ENCODE results near the gene MYO7A. TPM values are rescaled to one million over a fixed set of nuclear protein-coding genes. Genes with fewer than 3 reads are reported as not detected.

MYO7A gene
- total and polyA plus RNA-seq, 2 donors (not counting 3 experiments of a cell fraction or from before 2014, with no cell fraction given), result 1.3 to 3.6 TPM

DNA sequence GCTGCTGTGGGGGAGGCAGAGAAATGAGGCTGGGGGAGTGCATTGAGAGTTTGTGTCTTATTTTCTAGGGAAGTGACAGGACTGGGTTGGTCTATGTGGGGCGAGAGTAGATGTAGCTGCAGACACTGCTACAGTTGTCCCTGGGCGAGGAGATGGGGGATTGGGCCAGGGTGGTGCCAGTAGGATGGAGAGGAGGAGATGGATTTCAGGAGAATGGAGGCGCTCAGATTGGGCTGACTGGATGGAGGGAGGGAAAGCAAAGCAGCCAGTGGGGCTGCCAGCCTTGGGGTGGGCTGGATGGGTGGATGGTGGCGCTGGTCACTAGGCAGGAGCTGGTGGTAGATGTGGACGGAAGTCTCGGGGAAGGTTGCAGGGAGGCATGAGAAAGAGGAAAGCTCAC lies 16.1 kb upstream of the MYO7A start:
- H2AFZ ChIP-seq (ENCODE audit: low read depth, low read length), result no peak overlapping the region
- H3K9me3 ChIP-seq (replicated peaks; ENCODE audit: control insufficient read depth, insufficient read depth, low read length), result no peaks in the 10 kb centered on the region
- CTCF ChIA-PET, result interaction anchor here (0.7 to 5.3 kb wide), 9 partner anchors 10 to 193 kb away, joined by 3 to 64 read pairs (median 5); partner anchors contain the start of gene CAPN5
- H3K36me3 ChIP-seq (ENCODE audit: control insufficient read depth in 2 of 2, extremely low read depth in 1 of 2, insufficient read depth in 2 of 2, low read length in 2 of 2), result no peaks in the 10 kb centered on the region
- no TSS peak for BruUV-seq (replicated peaks)
- H3K27ac ChIP-seq (ENCODE audit: insufficient read depth, low read depth, low read length), result no peak overlapping the region
- H3K79me2 ChIP-seq (ENCODE audit: control insufficient read depth, insufficient read depth, low read length), result no peaks in the 10 kb centered on the region
- intact Hi-C loops (cut with micrococcal nuclease), result no loop called here
- H4K20me1 ChIP-seq (replicated peaks; ENCODE audit: control insufficient read depth, extremely low read depth, insufficient read depth, low read length), result no peaks in the 10 kb centered on the region
- H3K4me1 ChIP-seq (ENCODE audit: control insufficient read depth, extremely low read depth, insufficient read depth, low read length), result peaks cover 17% of the 10 kb centered on the region
- no peak overlapping the region for H3K9ac ChIP-seq (replicated peaks; ENCODE audit: extremely low read depth, insufficient read depth, low read length)
- no peak overlapping the region for H3K4me3 ChIP-seq (replicated peaks in 1 of 3; ENCODE audit: insufficient read depth in 1 of 3, low read depth in 1 of 3, low read length in 3 of 3)
- POLR2A ChIA-PET, result no interaction called here
- DNase-seq (ENCODE audit: low read depth, low spot score) (no peak), FAIRE-seq (no peak)
- H3K9me1 ChIP-seq (replicated peaks; ENCODE audit: control insufficient read depth, extremely low read depth, insufficient read depth, low read length), result no peaks in the 10 kb centered on the region
- H3K4me2 ChIP-seq (ENCODE audit: insufficient read depth, low read length), result no peak overlapping the region
- H3K27me3 ChIP-seq (ENCODE audit: control insufficient read depth in 2 of 2, insufficient read depth in 2 of 2, low read length in 2 of 2), result no peaks in the 10 kb centered on the region
- dilution Hi-C loops (cut with MboI; ENCODE audit: extremely low pct_ligation_motif_present, low sequenced_read_pairs), result no loop called here
- TF ChIP-seq POLR2AphosphoS5 (IDR thresholded peaks at IDR 0.05; ENCODE audit: insufficient read depth, low read depth, low read length) (no peak), MYC (IDR thresholded peaks at IDR 0.05; ENCODE audit: low read depth, low read length) (no peak), EZH2 (IDR thresholded peaks at IDR 0.05; ENCODE audit: borderline replicate concordance, low read depth, low read length, severe bottlenecking) (no peak), JUN (IDR thresholded peaks at IDR 0.05; ENCODE audit: borderline replicate concordance, insufficient read depth, insufficient read length, low read depth) (no peak), FOS (IDR thresholded peaks at IDR 0.05; ENCODE audit: borderline replicate concordance, insufficient read depth, low read length) (no peak), GATA2 (IDR thresholded peaks at IDR 0.05; ENCODE audit: insufficient read depth, insufficient read length, low read depth, low read length) (no peak), POLR2A (IDR thresholded peaks at IDR 0.05; ENCODE audit: low read depth, low read length) (no peak)
- TF ChIP-seq, protein P1, sequence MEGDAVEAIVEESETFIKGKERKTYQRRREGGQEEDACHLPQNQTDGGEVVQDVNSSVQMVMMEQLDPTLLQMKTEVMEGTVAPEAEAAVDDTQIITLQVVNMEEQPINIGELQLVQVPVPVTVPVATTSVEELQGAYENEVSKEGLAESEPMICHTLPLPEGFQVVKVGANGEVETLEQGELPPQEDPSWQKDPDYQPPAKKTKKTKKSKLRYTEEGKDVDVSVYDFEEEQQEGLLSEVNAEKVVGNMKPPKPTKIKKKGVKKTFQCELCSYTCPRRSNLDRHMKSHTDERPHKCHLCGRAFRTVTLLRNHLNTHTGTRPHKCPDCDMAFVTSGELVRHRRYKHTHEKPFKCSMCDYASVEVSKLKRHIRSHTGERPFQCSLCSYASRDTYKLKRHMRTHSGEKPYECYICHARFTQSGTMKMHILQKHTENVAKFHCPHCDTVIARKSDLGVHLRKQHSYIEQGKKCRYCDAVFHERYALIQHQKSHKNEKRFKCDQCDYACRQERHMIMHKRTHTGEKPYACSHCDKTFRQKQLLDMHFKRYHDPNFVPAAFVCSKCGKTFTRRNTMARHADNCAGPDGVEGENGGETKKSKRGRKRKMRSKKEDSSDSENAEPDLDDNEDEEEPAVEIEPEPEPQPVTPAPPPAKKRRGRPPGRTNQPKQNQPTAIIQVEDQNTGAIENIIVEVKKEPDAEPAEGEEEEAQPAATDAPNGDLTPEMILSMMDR (IDR thresholded peaks at IDR 0.05; ENCODE audit: extremely low read depth in 1 of 2, insufficient read depth in 1 of 2, low read depth in 1 of 2, low read length in 2 of 2), result no peak
- TF ChIP-seq, protein P2, sequence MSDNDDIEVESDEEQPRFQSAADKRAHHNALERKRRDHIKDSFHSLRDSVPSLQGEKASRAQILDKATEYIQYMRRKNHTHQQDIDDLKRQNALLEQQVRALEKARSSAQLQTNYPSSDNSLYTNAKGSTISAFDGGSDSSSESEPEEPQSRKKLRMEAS (IDR thresholded peaks at IDR 0.05; ENCODE audit: insufficient read depth, insufficient read length), result no peak

Measured in endothelial cell of umbilical vein (primary cell).